Activated CD4-positive, alpha-beta T cell treated with anti-CD3 and anti-CD28 coated beads, Interleukin-2, amount 10 ng/mL, durations not matched to agents 7 days and 5 days (primary cell): ENCODE results near the gene GRID1. TPM values are rescaled to one million over a fixed set of nuclear protein-coding genes. Genes with fewer than 3 reads are reported as not detected.
A peak's percentile ranks its signal among the peaks of the same experiment; 100 is the strongest.

Experiments
- CTCF ChIA-PET: fragments of 350-600 bp; sonication (Branson Sonifier 250); formaldehyde crosslinking; loops from one replicate; lab custom pipeline; 2021; ENCODE audit warnings: antibody characterized with exemption; lab: Charles Lee
- POLR2A ChIA-PET: fragments of 350-600 bp; sonication (Branson Sonifier 250); formaldehyde crosslinking; loops from one replicate; lab custom pipeline; 2021; ENCODE audit warnings: antibody characterized with exemption; lab: Charles Lee
- DNase-seq: peaks from one replicate; pipeline ENCODE4 v3.0.0-alpha.2; 2020
- H3K27ac Mint-ChIP-seq: one replicate; pipeline ENCODE4 v1.8.0; 2021; ENCODE audit warnings: mild to moderate bottlenecking, moderate library complexity, mixed read lengths
- H3K27me3 Mint-ChIP-seq: one replicate; pipeline ENCODE4 v1.8.0; 2021; ENCODE audit warnings: mixed read lengths
- H3K36me3 Mint-ChIP-seq: one replicate; pipeline ENCODE4 v1.8.0; 2021; ENCODE audit warnings: low read depth, mixed read lengths
- H3K4me1 Mint-ChIP-seq: one replicate; pipeline ENCODE4 v1.8.0; 2021; ENCODE audit warnings: mixed read lengths
- H3K4me3 Mint-ChIP-seq: one replicate; pipeline ENCODE4 v1.8.0; 2021; ENCODE audit warnings: mild to moderate bottlenecking, moderate library complexity, mixed read lengths
- H3K9me3 Mint-ChIP-seq: one replicate; pipeline ENCODE4 v1.8.0; 2021; ENCODE audit warnings: mixed read lengths
- total RNA-seq, 2 experiments: library from RNA; stranded (reverse); gene quantifications; one replicate each; pipeline ENCODE4 v1.2.3, GENCODE V29; 2021

The GRID1 gene
- total RNA-seq, 2 experiments from 2014 or later: not detected

DNA sequence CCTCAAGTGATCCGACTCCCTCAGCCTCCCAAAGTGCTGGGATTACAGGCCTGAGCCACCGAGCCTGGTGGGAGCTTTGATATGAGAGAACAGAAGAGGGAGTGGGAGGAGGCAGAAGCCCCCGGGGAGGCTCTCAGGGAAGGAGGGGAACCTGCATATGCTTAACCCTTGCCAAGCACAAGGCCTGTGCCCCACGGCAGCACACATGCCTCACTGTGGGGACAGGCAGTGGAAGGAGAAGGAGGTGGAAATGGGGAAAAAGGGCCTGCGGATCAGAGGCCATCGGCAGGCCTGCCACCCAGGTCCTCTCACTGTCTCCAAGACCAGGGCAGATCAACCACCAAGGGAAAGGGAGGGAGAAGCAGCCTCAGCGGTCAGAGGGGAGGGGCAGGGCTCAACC is 7.2 kb upstream of the GRID1 start:
- no peak for DNase-seq
- Mint-ChIP-seq H3K36me3 (no peaks in the 10 kb centered on the region), H3K27me3 (peaks cover 35% of the 10 kb centered on the region), H3K4me1 (peaks cover 2% of the 10 kb centered on the region), H3K27ac (no peak overlapping the region), H3K4me3 (no peak overlapping the region), H3K9me3 (no peaks in the 10 kb centered on the region)
- POLR2A ChIA-PET: no interaction called here
- CTCF ChIA-PET: no interaction called here

DNA sequence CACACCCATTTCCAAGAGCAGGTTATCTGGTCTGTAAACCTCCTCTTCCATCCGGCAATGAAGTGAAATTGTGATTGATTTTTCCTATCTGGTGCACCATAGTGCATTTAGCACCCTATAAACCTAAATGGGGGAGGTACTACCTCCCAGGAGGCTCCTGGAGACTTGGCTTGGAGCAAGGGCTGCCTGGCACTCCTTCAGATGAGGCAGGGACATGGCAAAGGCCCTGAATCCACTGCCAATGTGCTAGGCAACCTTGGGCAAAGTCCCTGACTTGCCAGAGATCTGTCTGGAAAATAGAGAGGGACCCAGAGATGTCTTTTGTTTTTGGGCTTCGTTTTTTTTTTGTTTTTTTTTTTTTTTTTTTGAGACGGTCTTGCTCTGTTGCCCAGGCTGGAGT is 6.7 kb upstream of the GRID1 start:
- DNase-seq: no peak
- CTCF ChIA-PET: no interaction called here

DNA sequence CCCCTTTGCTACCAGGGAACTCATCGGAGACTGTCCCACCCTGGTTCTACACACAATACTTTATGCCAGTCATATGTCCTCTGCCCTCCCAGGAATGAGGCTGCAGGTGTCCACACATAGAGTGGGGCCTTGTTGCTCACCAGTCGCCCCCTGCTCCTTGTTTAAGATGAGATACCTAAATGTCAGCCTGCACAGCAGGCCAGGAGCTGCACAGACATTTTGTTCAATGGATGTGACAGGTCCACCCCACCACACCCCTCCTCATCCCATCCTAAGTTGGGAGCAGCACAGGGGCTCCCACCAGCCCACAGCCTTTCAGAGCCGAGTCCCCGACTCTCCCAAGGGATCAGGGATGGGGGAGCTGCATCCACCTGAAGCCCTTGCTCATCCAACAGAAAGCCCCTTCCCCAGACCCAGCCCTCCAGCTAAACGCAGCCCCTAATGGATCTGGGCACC is 6.2 kb upstream of the GRID1 start:
- ChIA-PET POLR2A (no interaction called here), CTCF (no interaction called here)
- Mint-ChIP-seq H3K4me1 (peaks cover 2% of the 10 kb centered on the region), H3K27me3 (peaks cover 38% of the 10 kb centered on the region), H3K9me3 (no peaks in the 10 kb centered on the region), H3K4me3 (no peak overlapping the region), H3K36me3 (no peaks in the 10 kb centered on the region), H3K27ac (no peak overlapping the region)
- DNase-seq: no peak

More for the DNA sequence above, 6.7 kb upstream of the GRID1 start:
- Mint-ChIP-seq H3K4me3 (no peak overlapping the region), H3K9me3 (no peaks in the 10 kb centered on the region), H3K36me3 (no peaks in the 10 kb centered on the region), H3K27ac (no peak overlapping the region), H3K4me1 (peaks cover 2% of the 10 kb centered on the region), H3K27me3 (peaks cover 36% of the 10 kb centered on the region)
- POLR2A ChIA-PET: no interaction called here

DNA sequence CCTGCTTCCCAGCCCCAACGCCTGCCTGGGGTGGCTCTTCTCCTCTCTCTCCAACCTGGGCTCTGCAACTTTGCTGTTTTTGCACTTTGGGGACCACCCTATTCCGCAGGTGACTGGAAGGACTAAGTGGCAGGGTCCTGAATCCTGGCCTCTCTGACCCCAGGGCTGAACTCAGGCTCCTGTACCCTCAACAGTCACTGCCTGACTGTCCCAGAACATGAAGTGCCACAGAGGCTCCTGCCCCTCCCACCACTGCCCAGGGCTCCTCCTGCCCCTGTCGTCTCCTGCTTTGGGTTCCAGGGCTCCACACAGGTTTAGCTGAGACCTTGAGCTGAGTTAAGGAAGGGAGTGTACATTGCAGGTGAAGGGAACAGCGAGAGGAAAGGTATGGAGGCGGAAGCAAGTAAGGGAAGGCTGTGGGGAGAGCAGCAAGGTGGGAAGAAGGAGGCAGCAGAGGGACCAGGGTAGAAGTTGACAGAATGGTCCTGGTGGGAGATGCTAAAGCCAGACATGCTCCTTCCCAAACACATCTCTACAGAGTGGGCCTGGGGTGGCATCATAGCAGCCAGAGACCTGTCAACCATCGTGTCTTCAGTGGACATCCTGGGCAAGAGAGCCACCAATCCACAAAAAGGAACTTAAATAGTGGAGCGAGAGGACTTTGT is 5.7 kb upstream of the GRID1 start:
- no peak overlapping the region for H3K27ac Mint-ChIP-seq
- no peaks in the 10 kb centered on the region for H3K4me1 Mint-ChIP-seq
- ChIA-PET POLR2A (no interaction called here), CTCF (no interaction called here)
- no peak for DNase-seq
- no peak overlapping the region for H3K4me3 Mint-ChIP-seq
- H3K27me3 Mint-ChIP-seq: peaks cover 43% of the 10 kb centered on the region
- H3K9me3 Mint-ChIP-seq: no peaks in the 10 kb centered on the region
- H3K36me3 Mint-ChIP-seq: no peaks in the 10 kb centered on the region

DNA sequence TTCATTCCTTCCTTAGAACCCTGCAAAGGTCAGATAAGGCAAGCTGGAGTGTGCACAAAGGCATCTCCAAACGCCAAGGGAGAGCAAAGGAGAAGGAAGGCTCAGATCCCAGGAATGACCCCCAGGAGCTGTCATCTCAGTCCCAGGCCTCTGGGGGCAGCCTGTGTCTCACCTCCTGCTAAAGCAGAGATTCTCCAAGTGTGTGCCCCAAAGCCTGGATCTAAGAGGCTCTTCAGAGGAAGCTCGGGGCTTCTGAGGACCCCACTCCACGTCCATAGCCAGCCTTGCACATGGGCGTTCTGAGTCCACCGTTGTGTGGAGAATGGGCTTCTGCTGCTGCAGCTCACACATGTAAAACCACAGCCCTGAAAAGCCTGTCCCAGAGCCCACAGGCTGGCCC is 5.1 kb upstream of the GRID1 start:
- H3K27me3 Mint-ChIP-seq: peaks cover 43% of the 10 kb centered on the region

DNA sequence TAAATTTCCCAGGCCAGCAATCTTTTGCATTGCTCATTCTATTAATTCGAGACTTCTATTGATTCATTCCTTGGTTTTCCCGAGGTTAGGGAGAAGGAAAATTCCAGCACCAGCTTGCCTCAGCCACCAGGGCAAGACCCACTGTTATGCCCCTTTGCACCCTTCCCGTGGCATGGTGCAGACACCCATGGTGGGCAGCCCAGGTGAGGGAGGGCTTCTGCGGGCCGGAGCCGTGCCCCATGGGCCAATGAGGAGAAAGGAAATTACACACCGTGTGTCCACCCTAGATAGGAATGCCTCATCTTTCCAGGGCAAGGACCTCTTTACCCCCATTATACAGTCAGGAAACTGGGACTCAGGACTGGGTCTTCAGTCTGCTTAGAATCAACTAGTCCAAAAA is 4.5 kb upstream of the GRID1 start:
- peaks cover 43% of the 10 kb centered on the region for H3K27me3 Mint-ChIP-seq
- no peaks in the 10 kb centered on the region for H3K4me1 Mint-ChIP-seq
- CTCF ChIA-PET: no interaction called here
- no peaks in the 10 kb centered on the region for H3K9me3 Mint-ChIP-seq
- H3K4me3 Mint-ChIP-seq: no peak overlapping the region
- POLR2A ChIA-PET: no interaction called here
- no peak overlapping the region for H3K27ac Mint-ChIP-seq
- H3K36me3 Mint-ChIP-seq: no peaks in the 10 kb centered on the region
- DNase-seq: no peak

More for the DNA sequence above, 5.1 kb upstream of the GRID1 start:
- CTCF ChIA-PET: no interaction called here
- H3K27ac Mint-ChIP-seq: no peak overlapping the region
- no peaks in the 10 kb centered on the region for H3K36me3 Mint-ChIP-seq
- no peaks in the 10 kb centered on the region for H3K4me1 Mint-ChIP-seq
- H3K4me3 Mint-ChIP-seq: no peak overlapping the region
- POLR2A ChIA-PET: no interaction called here
- DNase-seq: no peak
- H3K9me3 Mint-ChIP-seq: no peaks in the 10 kb centered on the region

DNA sequence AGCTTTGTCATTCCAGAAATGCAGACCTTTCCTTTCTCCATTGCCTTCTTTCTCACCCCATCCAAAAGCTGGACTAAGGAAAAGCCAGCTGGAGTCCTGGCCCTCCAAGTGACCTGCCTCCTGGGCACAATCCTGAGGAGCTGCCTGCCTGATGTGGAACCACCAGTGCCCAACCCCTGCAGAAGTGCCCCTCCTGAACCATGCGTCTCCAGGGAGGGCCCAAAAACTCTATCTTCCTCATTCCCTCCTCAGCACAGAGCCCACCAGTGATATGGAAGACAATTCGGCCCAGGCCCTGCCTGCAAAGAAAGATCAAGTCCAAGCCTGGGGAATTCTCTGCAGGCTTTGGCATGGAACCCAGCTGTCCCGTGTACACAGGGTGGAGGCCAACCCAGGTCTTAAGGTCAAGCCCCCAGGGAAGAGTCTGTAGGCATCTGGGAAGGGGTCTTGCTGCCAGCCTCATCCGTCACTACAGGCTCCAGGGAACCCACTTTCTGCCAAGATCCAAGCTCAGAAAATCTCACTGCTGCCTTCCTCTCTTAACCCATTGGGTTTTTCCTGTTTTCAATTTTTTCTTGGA is 3.5 kb upstream of the GRID1 start:
- CTCF ChIA-PET: no interaction called here
- Mint-ChIP-seq H3K27me3 (peaks cover 49% of the 10 kb centered on the region), H3K4me3 (no peak overlapping the region), H3K27ac (no peak overlapping the region), H3K4me1 (peaks cover 4% of the 10 kb centered on the region), H3K9me3 (no peaks in the 10 kb centered on the region), H3K36me3 (no peaks in the 10 kb centered on the region)
- DNase-seq: no peak
- POLR2A ChIA-PET: no interaction called here

DNA sequence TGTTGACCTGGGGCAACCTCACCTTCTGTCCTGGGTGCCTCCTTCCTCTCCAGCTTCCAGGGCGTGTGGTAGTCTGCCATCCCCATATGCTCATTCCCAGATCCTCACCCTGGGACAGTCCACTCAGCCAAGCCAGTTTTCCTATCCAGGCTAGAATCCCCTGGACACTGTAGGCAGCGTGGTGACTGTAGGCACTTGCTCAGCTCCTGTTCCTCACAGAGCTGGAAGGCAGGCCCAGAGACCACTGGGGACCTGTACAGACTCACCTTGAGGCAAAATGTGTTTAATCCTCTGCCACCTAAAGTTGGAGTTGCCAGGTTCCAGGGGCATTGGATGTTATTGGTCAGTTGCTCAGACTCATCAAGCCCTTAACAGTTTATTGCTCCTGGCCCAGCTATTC is 2.4 kb upstream of the GRID1 start:
- CTCF ChIA-PET: no interaction called here

DNA sequence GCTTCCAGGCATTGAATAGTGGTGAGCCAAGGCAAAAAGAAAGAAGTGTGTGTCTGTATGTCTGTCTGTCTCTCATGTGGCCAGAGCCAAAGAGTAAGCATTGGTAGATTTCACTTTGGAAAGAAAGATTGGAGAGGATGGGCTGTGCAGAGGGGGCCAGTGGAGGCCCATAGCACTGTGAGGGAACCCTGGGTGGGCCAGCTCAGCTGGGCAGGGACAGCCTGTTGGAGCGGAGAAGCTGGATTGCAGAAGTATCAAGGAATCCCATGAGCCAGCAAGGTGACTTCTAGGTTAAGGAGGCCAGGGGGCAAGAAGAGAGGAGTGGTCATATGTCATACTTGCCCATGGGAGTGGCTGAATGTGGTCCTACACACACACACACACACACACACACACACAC is 1.5 kb upstream of the GRID1 start:
- DNase-seq: no peak
- ChIA-PET POLR2A (no interaction called here), CTCF (no interaction called here)
- no peak overlapping the region for H3K4me3 Mint-ChIP-seq
- peaks cover 61% of the 10 kb centered on the region for H3K27me3 Mint-ChIP-seq
- H3K36me3 Mint-ChIP-seq: no peaks in the 10 kb centered on the region
- H3K4me1 Mint-ChIP-seq: peaks cover 7% of the 10 kb centered on the region
- H3K9me3 Mint-ChIP-seq: no peaks in the 10 kb centered on the region
- H3K27ac Mint-ChIP-seq: no peak overlapping the region

More for the DNA sequence above, 2.4 kb upstream of the GRID1 start:
- no peaks in the 10 kb centered on the region for H3K9me3 Mint-ChIP-seq
- POLR2A ChIA-PET: no interaction called here
- H3K27me3 Mint-ChIP-seq: peaks cover 56% of the 10 kb centered on the region
- DNase-seq: no peak
- no peaks in the 10 kb centered on the region for H3K36me3 Mint-ChIP-seq
- H3K27ac Mint-ChIP-seq: no peak overlapping the region
- H3K4me1 Mint-ChIP-seq: peaks cover 7% of the 10 kb centered on the region
- H3K4me3 Mint-ChIP-seq: no peak overlapping the region

DNA sequence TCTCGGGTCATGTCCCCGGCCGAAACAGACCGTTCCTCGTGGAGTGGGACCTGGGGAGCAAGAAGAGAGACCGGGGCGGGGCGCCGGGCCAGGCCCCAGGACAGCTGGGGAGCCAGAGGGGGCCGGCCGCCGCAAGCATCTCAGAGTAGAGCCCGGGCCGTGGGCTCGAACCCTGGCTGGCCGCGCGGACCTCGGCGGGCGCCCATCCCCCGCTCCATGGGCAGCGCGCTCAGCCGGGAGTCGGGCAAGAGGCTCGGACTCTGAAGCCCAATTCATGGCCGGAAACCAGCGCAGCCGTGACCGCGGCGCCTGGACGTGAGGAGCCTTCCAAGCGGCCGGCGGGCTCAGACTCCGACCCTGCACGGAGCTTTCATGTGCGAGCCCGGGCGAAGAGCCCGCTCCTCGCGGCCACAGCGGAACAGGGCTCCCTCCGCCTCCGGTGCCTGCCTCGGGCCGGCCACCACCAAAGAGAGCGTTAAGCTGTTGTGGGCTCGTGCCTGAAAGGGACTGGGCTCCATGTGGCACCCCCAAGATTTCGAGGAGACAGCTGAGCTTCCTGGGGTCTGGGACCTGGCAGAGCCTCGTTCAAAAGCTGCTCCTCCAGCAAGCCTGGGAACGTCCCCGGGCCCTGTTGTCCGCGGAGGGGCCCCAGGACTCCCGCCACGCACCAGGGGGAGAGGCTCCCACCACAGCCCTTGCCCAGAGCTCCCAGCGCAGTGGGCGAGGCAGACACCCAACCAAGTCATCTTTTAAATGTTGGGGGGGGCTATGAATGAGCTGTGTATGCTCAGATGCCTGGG is 757 bp upstream of the GRID1 start:
- H3K27me3 Mint-ChIP-seq: peaks cover 66% of the 10 kb centered on the region
- ChIA-PET CTCF (no interaction called here), POLR2A (no interaction called here)
- H3K4me1 Mint-ChIP-seq: peaks cover 7% of the 10 kb centered on the region
- H3K9me3 Mint-ChIP-seq: no peaks in the 10 kb centered on the region
- no peak overlapping the region for H3K27ac Mint-ChIP-seq
- DNase-seq: no peak
- no peaks in the 10 kb centered on the region for H3K36me3 Mint-ChIP-seq
- no peak overlapping the region for H3K4me3 Mint-ChIP-seq

DNA sequence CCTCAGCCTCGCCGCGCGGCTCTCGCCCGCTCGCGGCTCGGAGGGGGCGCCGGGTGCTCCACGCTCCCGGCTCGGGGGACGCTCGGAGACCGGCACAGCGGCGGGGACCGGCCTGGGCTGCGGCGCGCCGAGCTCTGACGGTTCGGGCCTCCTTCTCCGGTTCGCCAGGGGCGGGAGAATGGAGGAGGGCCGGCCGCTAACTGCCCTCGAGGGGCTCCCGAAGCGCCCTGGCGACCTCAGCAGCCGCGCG is 232 bp upstream of the GRID1 start:
- CTCF ChIA-PET: no interaction called here
- H3K4me3 Mint-ChIP-seq: no peak overlapping the region
- no peaks in the 10 kb centered on the region for H3K36me3 Mint-ChIP-seq
- H3K27me3 Mint-ChIP-seq: peaks cover 67% of the 10 kb centered on the region
- H3K27ac Mint-ChIP-seq: no peak overlapping the region
- POLR2A ChIA-PET: no interaction called here
- H3K4me1 Mint-ChIP-seq: peaks cover 7% of the 10 kb centered on the region
- no peak for DNase-seq
- H3K9me3 Mint-ChIP-seq: no peaks in the 10 kb centered on the region

DNA sequence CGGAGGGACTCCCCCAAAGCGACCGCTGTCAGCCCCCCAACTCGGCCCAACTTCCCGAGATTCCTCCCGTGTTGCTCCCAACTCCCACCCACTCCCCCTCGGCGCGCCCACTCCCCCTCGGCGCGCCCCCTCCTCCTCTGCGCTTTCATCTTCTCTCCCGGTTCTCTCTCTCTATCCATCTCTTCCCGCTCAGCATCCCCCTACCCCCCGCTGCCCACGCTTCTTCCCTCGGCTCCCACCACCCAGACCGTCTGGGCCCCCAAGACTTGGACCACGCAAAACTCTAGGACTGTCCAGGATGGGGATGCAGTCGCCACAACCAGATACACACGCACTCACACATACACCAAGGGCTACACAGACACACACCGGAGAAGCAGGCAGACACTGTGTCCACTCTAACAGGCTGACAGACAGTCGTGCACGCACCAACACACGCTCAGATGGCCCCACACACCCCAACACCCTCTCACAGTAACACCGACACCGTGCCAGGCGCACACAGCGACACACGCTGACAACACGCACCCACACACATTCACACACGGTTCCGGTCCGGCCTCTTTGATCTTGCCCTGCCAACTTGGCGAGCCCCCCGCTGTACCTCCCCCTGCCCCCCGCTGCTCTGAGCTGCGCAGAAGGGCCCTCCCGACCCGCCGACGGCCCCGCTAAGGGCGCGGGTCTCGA is 1.1 kb downstream of the GRID1 start:
- ChIA-PET POLR2A (no interaction called here), CTCF (interaction anchor here (0.6 to 1.3 kb wide), 2 partner anchors 35 to 37 kb away, joined by 3 to 6 read pairs; no protein-coding TSS in a partner anchor)
- H3K27ac Mint-ChIP-seq: peak overlapping the region; percentile 66
- H3K4me3 Mint-ChIP-seq: peak overlapping the region; percentile 36
- no peaks in the 10 kb centered on the region for H3K9me3 Mint-ChIP-seq
- no peak for DNase-seq
- peaks cover 76% of the 10 kb centered on the region for H3K27me3 Mint-ChIP-seq
- H3K4me1 Mint-ChIP-seq: peaks cover 7% of the 10 kb centered on the region
- no peaks in the 10 kb centered on the region for H3K36me3 Mint-ChIP-seq
